HFFc6 (cell line): ENCODE data around the gene TMBIM4. TPM values are rescaled to one million over a fixed set of nuclear protein-coding genes. Genes with fewer than 3 reads are reported as not detected.
A peak's percentile ranks its signal among the peaks of the same experiment; 100 is the strongest.
"Not testable (repeated sequence)": the region's sequence is repeated elsewhere in the genome, so short reads cannot be mapped to it uniquely, and the experiment has no call there.

Experiments used
- DNase-seq: peaks from one replicate; pipeline ENCODE4 v3.0.0-alpha.2; 2018
- H3K27ac Mint-ChIP-seq: 2 replicates; pipeline ENCODE4 v1.8.0; 2020; ENCODE audit warnings: mild to moderate bottlenecking, mixed read lengths
- H3K27me3 Mint-ChIP-seq: 2 replicates; pipeline ENCODE4 v1.8.0; 2021; ENCODE audit warnings: mild to moderate bottlenecking, moderate library complexity, mixed read lengths; ENCODE audit not compliant: insufficient read depth
- H3K36me3 Mint-ChIP-seq: 2 replicates; pipeline ENCODE4 v1.8.0; 2021; ENCODE audit warnings: low read depth, mixed read lengths
- H3K4me1 Mint-ChIP-seq: 2 replicates; pipeline ENCODE4 v1.8.0; 2020; ENCODE audit warnings: low read depth, mixed read lengths
- H3K4me3 Mint-ChIP-seq: 2 replicates; pipeline ENCODE4 v1.8.0; 2020; ENCODE audit warnings: mild to moderate bottlenecking, moderate library complexity, mixed read lengths
- H3K9me3 Mint-ChIP-seq: 2 replicates; pipeline ENCODE4 v1.8.0; 2020; ENCODE audit warnings: mild to moderate bottlenecking, mixed read lengths
- total RNA-seq, 6 experiments: library from RNA; stranded (reverse); fragmentation: NEBNext Ultra II Directional; extraction: Animal tissue kit (Norgen Biotek cat#: 25700); gene quantifications; 2 replicates in 1 of 6; 3 replicates in 5 of 6; pipeline ENCODE4 v1.2.3, GENCODE V29; 2021
- TF ChIP-seq, protein P1 (sequence below): fragments of 200-600 bp; sonication (generic); IDR thresholded peaks from 2 replicates; pipeline ENCODE4 v1.5.0; 2021; ENCODE audit warnings: antibody characterized with exemption, mild to moderate bottlenecking

TMBIM4 gene
- total RNA-seq, 6 experiments from 2014 or later, result 92.3 to 112 (median 104) TPM

DNA sequence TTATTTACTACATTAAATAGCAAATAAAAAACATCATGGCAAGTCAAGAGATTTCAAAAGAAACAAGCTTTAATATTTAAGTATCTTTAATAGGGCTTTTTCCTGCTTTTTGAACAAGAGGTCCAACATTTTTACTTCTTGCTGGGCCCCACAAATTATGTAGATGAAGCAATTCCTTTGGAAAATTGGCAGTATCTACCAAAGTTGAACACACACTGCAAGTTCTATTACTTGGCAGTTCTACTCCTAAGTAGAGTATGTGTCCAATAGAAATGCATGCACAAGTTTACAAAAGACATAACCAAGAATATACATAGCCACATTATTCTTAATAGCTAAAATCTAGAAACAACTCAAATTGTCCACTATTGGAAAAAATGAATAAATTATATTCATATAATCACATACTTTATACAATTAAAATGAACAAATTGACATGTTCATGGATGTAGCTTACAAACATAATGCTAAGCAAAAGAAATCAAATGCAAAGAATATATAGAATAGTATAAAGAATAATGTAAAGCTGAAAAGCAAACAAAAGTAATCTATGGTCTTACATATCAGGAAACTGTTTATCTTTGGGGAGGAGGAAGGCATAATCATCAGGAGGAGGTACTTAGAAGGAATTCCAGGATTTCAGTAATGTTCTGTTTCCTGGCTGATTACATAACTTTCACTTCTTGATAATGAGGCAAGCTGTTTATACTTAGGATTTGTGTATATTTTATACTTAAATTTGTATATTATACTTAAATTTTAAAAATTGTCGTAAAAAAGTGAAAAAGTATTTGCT, 6.5 kb upstream of the TMBIM4 start:
- peaks cover 7% of the 10 kb centered on the region for H3K27me3 Mint-ChIP-seq
- DNase-seq, result no peak
- H3K27ac Mint-ChIP-seq, result no peak overlapping the region
- H3K36me3 Mint-ChIP-seq, result no peaks in the 10 kb centered on the region
- TF ChIP-seq, protein P1, sequence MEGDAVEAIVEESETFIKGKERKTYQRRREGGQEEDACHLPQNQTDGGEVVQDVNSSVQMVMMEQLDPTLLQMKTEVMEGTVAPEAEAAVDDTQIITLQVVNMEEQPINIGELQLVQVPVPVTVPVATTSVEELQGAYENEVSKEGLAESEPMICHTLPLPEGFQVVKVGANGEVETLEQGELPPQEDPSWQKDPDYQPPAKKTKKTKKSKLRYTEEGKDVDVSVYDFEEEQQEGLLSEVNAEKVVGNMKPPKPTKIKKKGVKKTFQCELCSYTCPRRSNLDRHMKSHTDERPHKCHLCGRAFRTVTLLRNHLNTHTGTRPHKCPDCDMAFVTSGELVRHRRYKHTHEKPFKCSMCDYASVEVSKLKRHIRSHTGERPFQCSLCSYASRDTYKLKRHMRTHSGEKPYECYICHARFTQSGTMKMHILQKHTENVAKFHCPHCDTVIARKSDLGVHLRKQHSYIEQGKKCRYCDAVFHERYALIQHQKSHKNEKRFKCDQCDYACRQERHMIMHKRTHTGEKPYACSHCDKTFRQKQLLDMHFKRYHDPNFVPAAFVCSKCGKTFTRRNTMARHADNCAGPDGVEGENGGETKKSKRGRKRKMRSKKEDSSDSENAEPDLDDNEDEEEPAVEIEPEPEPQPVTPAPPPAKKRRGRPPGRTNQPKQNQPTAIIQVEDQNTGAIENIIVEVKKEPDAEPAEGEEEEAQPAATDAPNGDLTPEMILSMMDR, result no peak
- H3K4me1 Mint-ChIP-seq, result no peaks in the 10 kb centered on the region
- no peaks in the 10 kb centered on the region for H3K9me3 Mint-ChIP-seq
- no peak overlapping the region for H3K4me3 Mint-ChIP-seq

DNA sequence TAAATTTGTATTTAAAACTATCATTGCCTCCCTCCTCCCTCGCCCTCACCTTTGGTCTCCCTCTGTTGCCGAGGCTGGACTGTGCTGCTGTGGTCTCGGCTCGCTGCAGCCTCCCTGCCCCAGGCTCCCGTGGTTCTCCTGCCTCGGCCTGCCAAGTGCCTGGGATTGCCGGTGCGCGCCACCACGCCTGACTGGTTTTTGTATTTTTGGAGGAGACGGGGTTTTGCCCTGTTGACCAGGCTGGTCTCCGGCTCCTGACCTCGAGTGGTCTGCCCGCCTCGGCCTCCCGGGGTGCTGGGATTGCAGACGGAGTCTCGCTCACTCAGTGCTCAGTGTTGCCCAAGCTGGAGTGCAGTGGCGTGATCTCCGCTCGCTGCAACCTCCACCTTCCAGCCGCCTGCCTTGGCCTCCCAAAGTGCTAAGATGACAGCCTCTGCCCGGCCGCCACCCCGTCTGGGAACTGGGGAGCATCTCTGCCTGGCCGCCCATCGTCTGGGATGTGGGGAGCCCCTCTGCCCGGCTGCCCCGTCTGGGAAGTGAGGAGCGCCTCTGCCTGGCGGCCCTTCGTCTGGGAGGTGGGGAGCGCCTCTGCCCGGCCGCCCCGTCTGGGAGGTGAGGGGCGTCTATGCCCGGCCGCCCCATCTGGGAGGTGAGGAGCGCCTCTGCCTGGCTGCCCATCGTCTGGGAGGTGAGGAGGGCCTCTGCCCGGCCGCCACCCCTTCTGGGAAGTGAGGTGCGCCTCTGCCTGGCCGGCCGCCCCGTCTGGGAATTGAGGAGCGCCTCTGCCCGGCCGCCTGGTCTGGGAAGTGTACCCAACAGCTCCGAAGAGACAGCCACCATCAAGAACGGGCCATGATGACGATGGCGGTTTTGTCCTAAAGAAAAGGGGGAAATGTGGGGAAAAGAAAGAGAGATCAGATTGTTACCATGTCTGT, 4.9 kb upstream of the TMBIM4 start:
- not testable (repeated sequence) for H3K27ac Mint-ChIP-seq, H3K36me3 Mint-ChIP-seq, H3K27me3 Mint-ChIP-seq, H3K4me1 Mint-ChIP-seq, DNase-seq, H3K4me3 Mint-ChIP-seq, H3K9me3 Mint-ChIP-seq

DNA sequence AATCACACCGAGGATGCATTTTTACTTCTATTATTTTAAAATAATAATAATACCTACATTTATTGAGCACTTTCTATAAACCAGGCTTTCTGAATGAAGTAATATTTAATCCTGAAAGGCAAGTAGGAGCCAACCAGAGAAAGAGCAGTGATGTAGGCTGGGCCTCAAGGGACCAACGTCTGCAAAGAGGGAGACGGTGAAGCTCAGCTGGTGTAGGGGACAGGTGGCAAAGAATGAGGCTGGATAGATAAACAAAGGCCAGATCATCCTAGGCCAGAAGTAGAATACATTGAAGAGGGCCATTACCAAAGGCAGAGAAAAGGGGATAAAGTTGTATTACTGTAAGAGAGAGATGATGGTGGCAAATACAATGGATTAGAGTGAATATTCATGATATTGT, 810 bp upstream of the TMBIM4 start:
- DNase-seq, result no peak
- H3K9me3 Mint-ChIP-seq, result peaks cover 11% of the 10 kb centered on the region
- no peaks in the 10 kb centered on the region for H3K27me3 Mint-ChIP-seq
- H3K4me3 Mint-ChIP-seq, result peak overlapping the region; percentile 99
- H3K36me3 Mint-ChIP-seq, result peaks cover 34% of the 10 kb centered on the region
- peaks cover 26% of the 10 kb centered on the region for H3K4me1 Mint-ChIP-seq
- peak overlapping the region; percentile 100 for H3K27ac Mint-ChIP-seq
- TF ChIP-seq, protein P1, result no peak

DNA sequence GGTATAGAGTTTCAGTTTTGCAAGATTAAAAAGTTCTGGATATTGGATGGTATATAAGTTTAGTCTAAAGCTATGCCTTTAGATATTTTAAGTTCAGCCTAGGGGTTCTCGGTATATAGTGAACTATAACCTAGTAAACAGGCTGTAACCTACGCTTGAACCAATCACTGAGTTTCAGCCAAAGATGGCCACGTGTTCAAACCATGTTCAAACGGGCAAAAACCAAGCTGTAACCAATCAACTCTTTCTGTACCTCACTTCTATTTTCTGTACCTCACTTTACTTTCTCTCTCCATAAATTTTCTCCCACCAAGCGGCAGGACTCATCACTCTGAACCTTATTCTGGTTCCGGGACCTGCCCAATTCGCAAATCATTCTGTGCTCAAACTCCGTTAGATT, 1.4 kb downstream of the TMBIM4 start:
- DNase-seq, result no peak
- peak overlapping the region; percentile 99 for H3K4me3 Mint-ChIP-seq
- peaks cover 23% of the 10 kb centered on the region for H3K9me3 Mint-ChIP-seq
- TF ChIP-seq, protein P1, result no peak
- no peaks in the 10 kb centered on the region for H3K27me3 Mint-ChIP-seq
- H3K4me1 Mint-ChIP-seq, result peaks cover 41% of the 10 kb centered on the region
- peak overlapping the region; percentile 100 for H3K27ac Mint-ChIP-seq
- peaks cover 56% of the 10 kb centered on the region for H3K36me3 Mint-ChIP-seq

DNA sequence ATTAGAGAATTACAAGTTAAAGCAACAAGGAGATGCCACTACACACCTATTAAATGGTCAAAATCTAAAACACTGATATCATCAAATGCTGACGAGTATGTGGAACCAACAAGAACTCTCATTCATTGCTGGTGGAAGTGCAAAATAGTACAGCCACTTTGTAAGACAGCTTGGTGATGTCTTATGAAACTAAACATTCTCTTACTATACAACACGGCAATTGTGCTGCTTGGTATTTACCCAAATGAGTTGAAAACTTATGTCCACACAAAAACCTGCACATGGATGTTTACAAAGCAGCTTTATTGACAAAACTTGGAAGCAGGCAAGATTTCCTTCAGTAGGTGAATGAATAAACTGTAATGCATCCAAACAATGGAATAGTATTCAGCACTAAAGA, 3.2 kb downstream of the TMBIM4 start:
- Mint-ChIP-seq H3K4me3 (no peak overlapping the region), H3K9me3 (peaks cover 23% of the 10 kb centered on the region), H3K27ac (no peak overlapping the region), H3K36me3 (peaks cover 56% of the 10 kb centered on the region), H3K27me3 (peaks cover 2% of the 10 kb centered on the region; the same call in 1 of the 2 replicates), H3K4me1 (peaks cover 48% of the 10 kb centered on the region)
- DNase-seq, result no peak
- TF ChIP-seq, protein P1, result no peak
